ENCODE data around the gene NIPSNAP2.

The NIPSNAP2 gene

GRCh38 chr7:55939514-55940123 lies 24.8 kb upstream of the NIPSNAP2 start:
- TF ChIP-seq SIN3A (IDR thresholded peaks at IDR 0.05; ENCODE audit: borderline replicate concordance, insufficient read depth, low read length), result no peak

- TF ChIP-seq TAF1 (IDR thresholded peaks at IDR 0.05; ENCODE audit: borderline replicate concordance, insufficient read depth, low read length), result no peak
- no peak for TF ChIP-seq POLR2AphosphoS5 (IDR thresholded peaks at IDR 0.05; ENCODE audit: low read depth, low read length)
- TF ChIP-seq FOXP2 (optimal IDR thresholded peaks at IDR 0.05; ENCODE audit: borderline replicate concordance, extremely low read depth, extremely low read length, insufficient read depth), result no peak
- TF ChIP-seq REST (IDR thresholded peaks at IDR 0.05; ENCODE audit: insufficient read depth in 1 of 2, low read depth in 2 of 2, low read length in 2 of 2), result no peak
- TF ChIP-seq SIN3A (IDR thresholded peaks at IDR 0.05; ENCODE audit: borderline replicate concordance, insufficient read depth, low read length), result no peak
Observed at GRCh38 chr7:55946545-55946944, 17.8 kb upstream of the NIPSNAP2 start.

- TF ChIP-seq SIN3A (IDR thresholded peaks at IDR 0.05; ENCODE audit: borderline replicate concordance, insufficient read depth, low read length) (peak; percentile 80; the same call in 1 of the 2 replicates), TAF1 (IDR thresholded peaks at IDR 0.05; ENCODE audit: borderline replicate concordance, insufficient read depth, low read length) (peak; percentile 80), FOXP2 (optimal IDR thresholded peaks at IDR 0.05; ENCODE audit: borderline replicate concordance, extremely low read depth, extremely low read length, insufficient read depth) (peak; percentile 94), POLR2AphosphoS5 (IDR thresholded peaks at IDR 0.05; ENCODE audit: low read depth, low read length) (peak; percentile 97), REST (IDR thresholded peaks at IDR 0.05; ENCODE audit: insufficient read depth in 1 of 2, low read depth in 2 of 2, low read length in 2 of 2) (no peak)
Observed at GRCh38 chr7:55951637-55952351, 12.6 kb upstream of the NIPSNAP2 start, which contains the start of gene MRPS17. MRPS17 (plus strand) TSS chr7:55951877; CDS start chr7:55953196, 1,319 bp downstream.

- TF ChIP-seq SIN3A (IDR thresholded peaks at IDR 0.05; ENCODE audit: borderline replicate concordance, insufficient read depth, low read length) (no peak), TAF1 (IDR thresholded peaks at IDR 0.05; ENCODE audit: borderline replicate concordance, insufficient read depth, low read length) (no peak), FOXP2 (optimal IDR thresholded peaks at IDR 0.05; ENCODE audit: borderline replicate concordance, extremely low read depth, extremely low read length, insufficient read depth) (no peak), REST (IDR thresholded peaks at IDR 0.05; ENCODE audit: insufficient read depth in 1 of 2, low read depth in 2 of 2, low read length in 2 of 2) (no peak), POLR2AphosphoS5 (IDR thresholded peaks at IDR 0.05; ENCODE audit: low read depth, low read length) (no peak)
Observed at GRCh38 chr7:55953707-55954475, 10.5 kb upstream of the NIPSNAP2 start.

GRCh38 chr7:55957190-55957589 lies 7.2 kb upstream of the NIPSNAP2 start:
- TF ChIP-seq FOXP2 (optimal IDR thresholded peaks at IDR 0.05; ENCODE audit: borderline replicate concordance, extremely low read depth, extremely low read length, insufficient read depth) (no peak), TAF1 (IDR thresholded peaks at IDR 0.05; ENCODE audit: borderline replicate concordance, insufficient read depth, low read length) (no peak), REST (IDR thresholded peaks at IDR 0.05; ENCODE audit: insufficient read depth in 1 of 2, low read depth in 2 of 2, low read length in 2 of 2) (no peak), POLR2AphosphoS5 (IDR thresholded peaks at IDR 0.05; ENCODE audit: low read depth, low read length) (no peak), SIN3A (IDR thresholded peaks at IDR 0.05; ENCODE audit: borderline replicate concordance, insufficient read depth, low read length) (no peak)

All from PFSK-1 (cell line).